Transverse colon (tissue), 4 donors: ENCODE data around the gene GABARAPL2.
A peak's percentile ranks its signal among the peaks of the same experiment; 100 is the strongest.

Source experiments
- CTCF ChIP-seq, 5 experiments: fragments of 200-600 bp in 3 of 5; fragments of 450-650 bp in 2 of 5; sonication (generic) in 3 of 5; IDR thresholded peaks; 1 replicate in 2 of 5; 2 replicates in 3 of 5; pipeline ENCODE4 v1.5.1; 2016 to 2017; ENCODE audit warnings: antibody characterized with exemption in 5 of 5, inconsistent platforms in 3 of 5, mild to moderate bottlenecking in 2 of 5, moderate library complexity in 1 of 5
- EP300 ChIP-seq: sonication (generic); formaldehyde crosslinking; IDR thresholded peaks from one replicate; pipeline ENCODE4 v1.6.1; 2017; ENCODE audit warnings: antibody characterized with exemption, low read depth
- POLR2A ChIP-seq: fragments of 450-650 bp; IDR thresholded peaks from one replicate; pipeline ENCODE4 v1.6.1; 2016; ENCODE audit warnings: antibody characterized with exemption, mild to moderate bottlenecking, moderate library complexity
- POLR2AphosphoS5 ChIP-seq, 3 donors: sonication (generic); formaldehyde crosslinking; IDR thresholded peaks; one replicate each; pipeline ENCODE4 v1.6.1; 2016; ENCODE audit warnings: antibody characterized with exemption in 3 of 3

GRCh38 chr16:75550211-75550662, 15.9 kb upstream of the GABARAPL2 start:
- TF ChIP-seq CTCF (IDR thresholded peaks at IDR 0.05) (peak; percentile 39 to 86 (median 61)), POLR2AphosphoS5 (IDR thresholded peaks at IDR 0.05) (no peak), POLR2A (no peak), EP300 (no peak)
